ENCODE results near the gene CA9. TPM values are rescaled to one million over a fixed set of nuclear protein-coding genes. Genes with fewer than 3 reads are reported as not detected.

Gene CA9
- total RNA-seq, 1 experiment from 2014 or later: 3.2 TPM

GRCh38 chr9:35705836-35706430 lies 32.2 kb downstream of the CA9 start:
- Histone ChIP-seq H3K27ac (no peak overlapping the region), H3K27me3 (no peaks in the 10 kb centered on the region), H3K4me3 (no peak overlapping the region), H3K4me1 (no peaks in the 10 kb centered on the region), H3K9me3 (replicated peaks) (no peaks in the 10 kb centered on the region), H3K36me3 (peaks cover 78% of the 10 kb centered on the region)
- DNase-seq: no peak

- peaks cover 74% of the 10 kb centered on the region for H3K36me3 ChIP-seq
- no peak overlapping the region for H3K27ac ChIP-seq
- no peak overlapping the region for H3K4me3 ChIP-seq
- no peaks in the 10 kb centered on the region for H3K27me3 ChIP-seq
- no peak for DNase-seq
- no peaks in the 10 kb centered on the region for H3K4me1 ChIP-seq
- H3K9me3 ChIP-seq (replicated peaks): no peaks in the 10 kb centered on the region
Measured at GRCh38 chr9:35706951-35707350, 33.2 kb downstream of the CA9 start.

GRCh38 chr9:35708146-35708545 lies 34.4 kb downstream of the CA9 start:
- DNase-seq: no peak

GRCh38 chr9:35710818-35711500 lies 37.2 kb downstream of the CA9 start:
- DNase-seq: no peak
- Histone ChIP-seq H3K27ac (no peak overlapping the region), H3K4me1 (no peaks in the 10 kb centered on the region), H3K27me3 (no peaks in the 10 kb centered on the region), H3K9me3 (replicated peaks) (no peaks in the 10 kb centered on the region), H3K4me3 (no peak overlapping the region), H3K36me3 (peaks cover 69% of the 10 kb centered on the region)

More at GRCh38 chr9:35708146-35708545, 34.4 kb downstream of the CA9 start:
- H3K4me3 ChIP-seq: no peak overlapping the region
- peaks cover 74% of the 10 kb centered on the region for H3K36me3 ChIP-seq
- no peaks in the 10 kb centered on the region for H3K9me3 ChIP-seq (replicated peaks)
- H3K27ac ChIP-seq: no peak overlapping the region
- H3K27me3 ChIP-seq: no peaks in the 10 kb centered on the region
- no peaks in the 10 kb centered on the region for H3K4me1 ChIP-seq

- Histone ChIP-seq H3K9me3 (replicated peaks) (no peaks in the 10 kb centered on the region), H3K27me3 (no peaks in the 10 kb centered on the region), H3K27ac (no peak overlapping the region), H3K36me3 (peaks cover 63% of the 10 kb centered on the region), H3K4me1 (no peaks in the 10 kb centered on the region), H3K4me3 (no peak overlapping the region)
- DNase-seq: no peak
Measured at GRCh38 chr9:35711501-35712428, 38.0 kb downstream of the CA9 start.

GRCh38 chr9:35712762-35713400 lies 39.2 kb downstream of the CA9 start:
- H3K9me3 ChIP-seq (replicated peaks): no peaks in the 10 kb centered on the region
- no peak for DNase-seq
- no peaks in the 10 kb centered on the region for H3K27me3 ChIP-seq
- H3K4me1 ChIP-seq: no peaks in the 10 kb centered on the region
- H3K36me3 ChIP-seq: peaks cover 58% of the 10 kb centered on the region
- H3K4me3 ChIP-seq: no peak overlapping the region
- H3K27ac ChIP-seq: no peak overlapping the region

- Histone ChIP-seq H3K4me1 (no peaks in the 10 kb centered on the region), H3K27ac (no peak overlapping the region), H3K27me3 (no peaks in the 10 kb centered on the region), H3K9me3 (replicated peaks) (no peaks in the 10 kb centered on the region), H3K36me3 (peaks cover 57% of the 10 kb centered on the region), H3K4me3 (no peak overlapping the region)
- DNase-seq: no peak
Measured at GRCh38 chr9:35713578-35713977, 39.9 kb downstream of the CA9 start.

- DNase-seq: no peak
- Histone ChIP-seq H3K36me3 (peaks cover 53% of the 10 kb centered on the region), H3K27ac (no peak overlapping the region), H3K4me1 (no peaks in the 10 kb centered on the region), H3K27me3 (no peaks in the 10 kb centered on the region), H3K9me3 (replicated peaks) (no peaks in the 10 kb centered on the region), H3K4me3 (no peak overlapping the region)
Measured at GRCh38 chr9:35714123-35714522, 40.4 kb downstream of the CA9 start.

- H3K36me3 ChIP-seq: peaks cover 55% of the 10 kb centered on the region
- H3K27me3 ChIP-seq: no peaks in the 10 kb centered on the region
- no peaks in the 10 kb centered on the region for H3K4me1 ChIP-seq
- no peak overlapping the region for H3K4me3 ChIP-seq
- no peak for DNase-seq
- H3K9me3 ChIP-seq (replicated peaks): no peaks in the 10 kb centered on the region
- no peak overlapping the region for H3K27ac ChIP-seq
Measured at GRCh38 chr9:35714579-35715252, 41.0 kb downstream of the CA9 start.

- no peaks in the 10 kb centered on the region for H3K4me1 ChIP-seq
- peaks cover 55% of the 10 kb centered on the region for H3K36me3 ChIP-seq
- no peaks in the 10 kb centered on the region for H3K9me3 ChIP-seq (replicated peaks)
- no peak overlapping the region for H3K27ac ChIP-seq
- H3K27me3 ChIP-seq: no peaks in the 10 kb centered on the region
- no peak for DNase-seq
- H3K4me3 ChIP-seq: no peak overlapping the region
Measured at GRCh38 chr9:35716230-35716629, 42.5 kb downstream of the CA9 start.

GRCh38 chr9:35717132-35717870 lies 43.6 kb downstream of the CA9 start:
- Histone ChIP-seq H3K36me3 (peaks cover 58% of the 10 kb centered on the region), H3K9me3 (replicated peaks) (no peaks in the 10 kb centered on the region), H3K4me3 (no peak overlapping the region), H3K4me1 (no peaks in the 10 kb centered on the region), H3K27me3 (no peaks in the 10 kb centered on the region), H3K27ac (no peak overlapping the region)
- DNase-seq: no peak

GRCh38 chr9:35718721-35719511 lies 45.2 kb downstream of the CA9 start:
- Histone ChIP-seq H3K27ac (no peak overlapping the region), H3K36me3 (peaks cover 57% of the 10 kb centered on the region), H3K27me3 (no peaks in the 10 kb centered on the region), H3K4me1 (no peaks in the 10 kb centered on the region), H3K4me3 (no peak overlapping the region), H3K9me3 (replicated peaks) (no peaks in the 10 kb centered on the region)
- DNase-seq: no peak

- no peak for DNase-seq
- Histone ChIP-seq H3K4me3 (no peak overlapping the region), H3K4me1 (no peaks in the 10 kb centered on the region)
Measured at GRCh38 chr9:35719546-35719945, 45.8 kb downstream of the CA9 start.

More at GRCh38 chr9:35719546-35719945, 45.8 kb downstream of the CA9 start:
- Histone ChIP-seq H3K9me3 (replicated peaks) (no peaks in the 10 kb centered on the region), H3K27me3 (no peaks in the 10 kb centered on the region), H3K27ac (no peak overlapping the region), H3K36me3 (peaks cover 57% of the 10 kb centered on the region)
